Measurements from ENCODE around the gene CRIP3. TPM values are rescaled to one million over a fixed set of nuclear protein-coding genes. Genes with fewer than 3 reads are reported as not detected.

The CRIP3 gene
- total and polyA plus RNA-seq, 2 of the 13 experiments (the other 11 are each of a cell fraction or from before 2014, with no cell fraction given): 6.3 to 9.3 TPM

DNA sequence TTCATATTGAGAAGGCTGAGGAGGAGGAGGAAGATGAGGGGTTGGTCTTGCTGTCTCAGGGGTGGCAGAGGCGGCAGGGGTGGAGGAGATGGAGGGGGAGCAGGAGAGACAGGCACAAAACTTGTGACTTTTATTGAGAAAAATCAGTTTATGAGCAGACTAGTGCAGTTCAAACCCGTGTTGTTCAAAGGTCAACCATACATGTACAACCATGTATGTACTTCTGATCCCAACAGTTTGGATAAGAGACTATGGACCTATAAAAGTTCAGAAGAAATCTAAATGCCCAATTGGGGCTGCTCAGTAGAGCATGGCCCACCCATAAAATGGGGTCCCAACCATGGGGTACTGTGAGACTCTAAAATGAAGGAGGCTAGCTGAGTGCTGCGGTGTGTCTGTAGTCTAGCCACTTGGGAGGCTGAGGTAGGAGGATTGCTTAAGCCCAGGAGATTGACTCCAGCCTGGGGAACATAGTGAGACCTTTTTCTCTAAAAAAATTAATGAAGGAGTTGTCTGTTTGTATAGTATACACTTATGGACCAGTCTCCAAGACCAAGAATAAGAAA is 18.2 kb downstream of the CRIP3 start (continued):
- TF ChIP-seq ZNF660 (CRISPR knock-in tag; IDR thresholded peaks at IDR 0.05; ENCODE audit: borderline replicate concordance, low read depth) (no peak), LCORL (IDR thresholded peaks at IDR 0.05) (no peak), LCORL (CRISPR knock-in tag; IDR thresholded peaks at IDR 0.05) (no peak), EHMT2 (IDR thresholded peaks at IDR 0.05; ENCODE audit: borderline replicate concordance, low read depth, low read length) (peak; percentile 63; the same call in 1 of the 2 replicates), HMGA1 (CRISPR knock-in tag; conservative IDR thresholded peaks at IDR 0.05) (no peak), ATF1 (CRISPR knock-in tag; IDR thresholded peaks at IDR 0.05) (no peak), ZNF776 (CRISPR knock-in tag; IDR thresholded peaks at IDR 0.05) (no peak), ZNF749 (CRISPR knock-in tag; IDR thresholded peaks at IDR 0.05; ENCODE audit: borderline replicate concordance) (no peak), HNRNPUL1 (IDR thresholded peaks at IDR 0.05; ENCODE audit: low read depth, low read length) (no peak), ZNF235 (CRISPR knock-in tag; IDR thresholded peaks at IDR 0.05; ENCODE audit: borderline replicate concordance) (0 out of 2 replicates have a peak, but pooled peaks have one; percentile 60), NFYC (CRISPR knock-in tag; IDR thresholded peaks at IDR 0.05) (no peak), ZNF773 (CRISPR knock-in tag; IDR thresholded peaks at IDR 0.05; ENCODE audit: borderline replicate concordance) (no peak), KDM1A (CRISPR knock-in tag; IDR thresholded peaks at IDR 0.05) (peak; percentile 24; the same call in 1 of the 2 replicates), PHF20 (CRISPR knock-in tag; IDR thresholded peaks at IDR 0.05) (0 out of 2 replicates have a peak, but pooled peaks have one; percentile 8), NFIB (CRISPR knock-in tag; IDR thresholded peaks at IDR 0.05; ENCODE audit: borderline replicate concordance) (no peak), TEAD3 (CRISPR knock-in tag; optimal IDR thresholded peaks at IDR 0.05; ENCODE audit: borderline replicate concordance) (no peak), IKZF1 (IDR thresholded peaks at IDR 0.05) (no peak), ZSCAN21 (CRISPR knock-in tag; IDR thresholded peaks at IDR 0.05; ENCODE audit: borderline replicate concordance) (no peak), RXRA (CRISPR knock-in tag; IDR thresholded peaks at IDR 0.05) (no peak), PAX8 (CRISPR knock-in tag; IDR thresholded peaks at IDR 0.05; ENCODE audit: borderline replicate concordance) (no peak), ZNF501 (CRISPR knock-in tag; IDR thresholded peaks at IDR 0.05) (no peak)
- TF ChIP-seq, protein P1, sequence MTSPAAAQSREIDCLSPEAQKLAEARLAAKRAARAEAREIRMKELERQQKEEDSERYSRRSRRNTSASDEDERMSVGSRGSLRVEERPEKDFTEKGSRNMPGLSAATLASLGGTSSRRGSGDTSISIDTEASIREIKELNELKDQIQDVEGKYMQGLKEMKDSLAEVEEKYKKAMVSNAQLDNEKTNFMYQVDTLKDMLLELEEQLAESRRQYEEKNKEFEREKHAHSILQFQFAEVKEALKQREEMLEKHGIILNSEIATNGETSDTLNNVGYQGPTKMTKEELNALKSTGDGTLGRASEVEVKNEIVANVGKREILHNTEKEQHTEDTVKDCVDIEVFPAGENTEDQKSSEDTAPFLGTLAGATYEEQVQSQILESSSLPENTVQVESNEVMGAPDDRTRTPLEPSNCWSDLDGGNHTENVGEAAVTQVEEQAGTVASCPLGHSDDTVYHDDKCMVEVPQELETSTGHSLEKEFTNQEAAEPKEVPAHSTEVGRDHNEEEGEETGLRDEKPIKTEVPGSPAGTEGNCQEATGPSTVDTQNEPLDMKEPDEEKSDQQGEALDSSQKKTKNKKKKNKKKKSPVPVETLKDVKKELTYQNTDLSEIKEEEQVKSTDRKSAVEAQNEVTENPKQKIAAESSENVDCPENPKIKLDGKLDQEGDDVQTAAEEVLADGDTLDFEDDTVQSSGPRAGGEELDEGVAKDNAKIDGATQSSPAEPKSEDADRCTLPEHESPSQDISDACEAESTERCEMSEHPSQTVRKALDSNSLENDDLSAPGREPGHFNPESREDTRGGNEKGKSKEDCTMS (CRISPR knock-in tag; conservative IDR thresholded peaks at IDR 0.05): no peak
- TF ChIP-seq, protein P2, sequence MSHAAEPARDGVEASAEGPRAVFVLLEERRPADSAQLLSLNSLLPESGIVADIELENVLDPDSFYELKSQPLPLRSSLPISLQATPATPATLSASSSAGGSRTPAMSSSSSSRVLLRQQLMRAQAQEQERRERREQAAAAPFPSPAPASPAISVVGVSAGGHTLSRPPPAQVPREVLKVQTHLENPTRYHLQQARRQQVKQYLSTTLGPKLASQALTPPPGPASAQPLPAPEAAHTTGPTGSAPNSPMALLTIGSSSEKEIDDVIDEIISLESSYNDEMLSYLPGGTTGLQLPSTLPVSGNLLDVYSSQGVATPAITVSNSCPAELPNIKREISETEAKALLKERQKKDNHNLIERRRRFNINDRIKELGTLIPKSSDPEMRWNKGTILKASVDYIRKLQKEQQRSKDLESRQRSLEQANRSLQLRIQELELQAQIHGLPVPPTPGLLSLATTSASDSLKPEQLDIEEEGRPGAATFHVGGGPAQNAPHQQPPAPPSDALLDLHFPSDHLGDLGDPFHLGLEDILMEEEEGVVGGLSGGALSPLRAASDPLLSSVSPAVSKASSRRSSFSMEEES (CRISPR knock-in tag; IDR thresholded peaks at IDR 0.05): no peak; the same call in 1 of the 2 replicates
- TF ChIP-seq, protein P3, sequence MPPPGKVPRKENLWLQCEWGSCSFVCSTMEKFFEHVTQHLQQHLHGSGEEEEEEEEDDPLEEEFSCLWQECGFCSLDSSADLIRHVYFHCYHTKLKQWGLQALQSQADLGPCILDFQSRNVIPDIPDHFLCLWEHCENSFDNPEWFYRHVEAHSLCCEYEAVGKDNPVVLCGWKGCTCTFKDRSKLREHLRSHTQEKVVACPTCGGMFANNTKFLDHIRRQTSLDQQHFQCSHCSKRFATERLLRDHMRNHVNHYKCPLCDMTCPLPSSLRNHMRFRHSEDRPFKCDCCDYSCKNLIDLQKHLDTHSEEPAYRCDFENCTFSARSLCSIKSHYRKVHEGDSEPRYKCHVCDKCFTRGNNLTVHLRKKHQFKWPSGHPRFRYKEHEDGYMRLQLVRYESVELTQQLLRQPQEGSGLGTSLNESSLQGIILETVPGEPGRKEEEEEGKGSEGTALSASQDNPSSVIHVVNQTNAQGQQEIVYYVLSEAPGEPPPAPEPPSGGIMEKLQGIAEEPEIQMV (CRISPR knock-in tag; IDR thresholded peaks at IDR 0.05; ENCODE audit: low read depth): no peak
- TF ChIP-seq, protein P4, sequence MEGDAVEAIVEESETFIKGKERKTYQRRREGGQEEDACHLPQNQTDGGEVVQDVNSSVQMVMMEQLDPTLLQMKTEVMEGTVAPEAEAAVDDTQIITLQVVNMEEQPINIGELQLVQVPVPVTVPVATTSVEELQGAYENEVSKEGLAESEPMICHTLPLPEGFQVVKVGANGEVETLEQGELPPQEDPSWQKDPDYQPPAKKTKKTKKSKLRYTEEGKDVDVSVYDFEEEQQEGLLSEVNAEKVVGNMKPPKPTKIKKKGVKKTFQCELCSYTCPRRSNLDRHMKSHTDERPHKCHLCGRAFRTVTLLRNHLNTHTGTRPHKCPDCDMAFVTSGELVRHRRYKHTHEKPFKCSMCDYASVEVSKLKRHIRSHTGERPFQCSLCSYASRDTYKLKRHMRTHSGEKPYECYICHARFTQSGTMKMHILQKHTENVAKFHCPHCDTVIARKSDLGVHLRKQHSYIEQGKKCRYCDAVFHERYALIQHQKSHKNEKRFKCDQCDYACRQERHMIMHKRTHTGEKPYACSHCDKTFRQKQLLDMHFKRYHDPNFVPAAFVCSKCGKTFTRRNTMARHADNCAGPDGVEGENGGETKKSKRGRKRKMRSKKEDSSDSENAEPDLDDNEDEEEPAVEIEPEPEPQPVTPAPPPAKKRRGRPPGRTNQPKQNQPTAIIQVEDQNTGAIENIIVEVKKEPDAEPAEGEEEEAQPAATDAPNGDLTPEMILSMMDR (CRISPR knock-in tag; IDR thresholded peaks at IDR 0.05): no peak
